GM18517 (cell line): ENCODE data around the gene ATIC.

ENCODE experiments used
- ATAC-seq: cut with Tn5 transposase; IDR thresholded peaks from one replicate; pipeline ENCODE4 v1.9.1; 2021; ENCODE audit warnings: mild to moderate bottlenecking, moderate library complexity; ENCODE audit not compliant: unreplicated experiment

Gene ATIC

DNA sequence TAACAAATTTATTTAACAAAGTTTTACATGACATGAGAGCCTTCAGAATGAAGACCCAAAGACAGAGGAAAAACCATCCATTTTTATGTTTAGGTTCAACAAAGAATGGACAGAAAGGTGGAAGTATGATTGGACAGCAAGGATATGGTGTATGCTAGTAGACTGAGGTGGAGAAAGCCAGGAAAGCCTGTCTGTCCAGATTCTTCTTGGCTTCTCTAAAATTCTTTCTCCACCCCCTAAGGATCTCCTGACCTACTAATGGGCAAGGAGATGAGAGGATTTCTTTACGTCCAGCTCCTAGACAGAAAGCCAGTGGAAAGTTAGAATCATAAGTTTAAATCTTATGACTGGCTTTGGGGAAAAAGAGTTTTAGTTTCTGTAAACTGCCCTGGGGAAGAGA lies 3.0 kb downstream of the ATIC start:
- ATAC-seq, result no peak

GRCh38 chr2:215315301-215315700 lies 3.4 kb downstream of the ATIC start:
- ATAC-seq, result no peak

DNA sequence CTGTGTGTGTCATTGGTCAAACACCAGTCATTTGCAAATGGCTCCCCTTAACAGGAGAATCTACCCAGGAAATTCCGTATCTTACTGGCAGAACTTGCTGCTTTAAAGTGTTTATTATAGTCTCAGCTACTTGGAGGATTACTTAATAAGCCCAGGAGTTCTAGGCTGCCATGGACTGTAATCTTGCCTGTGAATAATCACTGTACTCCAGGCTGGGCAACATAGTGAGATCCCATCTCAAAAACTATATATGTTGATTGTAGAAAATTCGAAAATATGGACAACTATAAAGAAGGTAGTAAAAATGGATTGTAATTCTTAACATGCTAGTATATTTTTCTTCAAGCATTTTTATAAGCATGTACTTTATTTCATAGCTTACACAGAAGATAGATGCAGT lies 4.5 kb downstream of the ATIC start:
- ATAC-seq, result no peak

- ATAC-seq, result no peak
Measured at GRCh38 chr2:215319500-215319899, 7.6 kb downstream of the ATIC start.

DNA sequence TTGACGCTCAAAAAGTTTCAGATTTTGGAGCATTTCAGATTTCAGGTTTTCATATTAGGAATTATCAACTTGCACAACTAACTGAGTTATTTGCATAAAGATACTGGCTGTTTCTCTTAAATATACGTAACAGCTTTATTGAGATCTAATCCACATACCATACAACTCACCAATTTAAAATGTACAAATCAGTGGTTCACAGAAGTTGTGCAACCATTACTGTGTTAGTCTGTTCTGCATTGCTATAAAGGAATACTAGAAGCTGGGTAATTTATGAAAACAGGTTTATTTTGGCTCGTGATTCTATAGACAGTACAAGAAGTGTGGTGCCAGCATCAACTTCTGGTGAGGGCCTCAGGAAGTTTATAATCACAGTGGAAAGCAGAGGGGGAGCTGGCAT lies 8.2 kb downstream of the ATIC start:
- no peak for ATAC-seq

- no peak for ATAC-seq
Measured at GRCh38 chr2:215320679-215321078, 8.8 kb downstream of the ATIC start.

GRCh38 chr2:215324811-215325210 lies 13.0 kb downstream of the ATIC start:
- ATAC-seq, result no peak

- ATAC-seq, result no peak
Measured at GRCh38 chr2:215328066-215328465, 16.2 kb downstream of the ATIC start.

GRCh38 chr2:215332872-215333595 lies 21.2 kb downstream of the ATIC start:
- ATAC-seq, result peak; percentile 59

DNA sequence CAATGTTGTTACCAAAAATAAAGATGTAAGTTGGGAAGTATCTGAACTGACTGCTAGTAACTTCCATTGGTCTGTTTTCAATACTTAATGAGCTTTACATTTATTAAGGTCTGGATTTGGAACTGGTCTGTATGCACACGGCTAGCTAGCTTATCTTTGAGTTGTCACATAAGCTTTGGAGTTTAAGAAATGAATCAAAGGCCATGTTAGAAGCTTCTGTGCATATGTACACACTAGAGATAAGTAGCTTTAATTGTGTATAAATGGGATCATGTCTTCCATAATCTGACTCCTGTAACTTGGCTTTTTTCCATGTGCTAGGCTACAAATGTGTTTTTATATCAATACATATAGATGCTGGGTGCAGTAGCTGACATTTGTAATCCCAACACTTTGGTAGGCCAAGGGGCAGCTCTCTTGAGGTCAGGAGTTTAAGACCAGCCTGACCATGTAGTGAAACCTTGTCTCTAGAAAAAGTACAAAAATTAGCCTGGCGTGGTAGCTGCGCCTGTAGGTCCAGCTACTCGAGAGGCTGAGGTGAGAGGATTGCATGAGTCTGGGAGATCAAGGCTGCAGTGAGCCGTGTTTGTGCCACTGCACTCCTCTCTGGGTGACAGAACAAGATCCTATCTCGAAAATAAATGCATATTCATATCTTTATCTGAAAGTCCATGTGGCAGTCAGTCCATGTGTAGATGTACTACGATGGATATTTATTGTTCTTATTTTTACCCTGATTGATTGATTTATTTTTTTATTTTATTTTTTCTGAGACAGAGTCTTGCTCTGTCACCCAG lies 27.2 kb downstream of the ATIC start:
- ATAC-seq, result no peak

DNA sequence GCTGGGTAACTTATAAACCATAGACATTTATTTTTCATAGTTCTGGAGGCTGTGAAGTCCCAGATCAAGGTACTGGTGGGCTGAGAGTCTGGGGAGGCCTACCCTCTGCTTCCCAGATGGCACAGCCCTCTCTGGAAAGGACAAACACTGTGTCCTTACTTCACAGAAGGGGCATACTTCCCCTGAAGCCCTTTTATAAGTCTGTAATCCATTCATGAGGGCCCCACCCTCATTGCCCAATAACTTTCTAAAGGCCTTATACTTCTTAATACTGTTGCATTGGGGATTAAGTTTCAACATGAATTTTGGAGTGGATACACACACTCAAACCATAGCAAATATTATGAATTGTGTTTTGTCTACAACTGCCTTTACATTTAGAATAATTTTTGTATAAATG lies 36.0 kb downstream of the ATIC start:
- ATAC-seq, result no peak

DNA sequence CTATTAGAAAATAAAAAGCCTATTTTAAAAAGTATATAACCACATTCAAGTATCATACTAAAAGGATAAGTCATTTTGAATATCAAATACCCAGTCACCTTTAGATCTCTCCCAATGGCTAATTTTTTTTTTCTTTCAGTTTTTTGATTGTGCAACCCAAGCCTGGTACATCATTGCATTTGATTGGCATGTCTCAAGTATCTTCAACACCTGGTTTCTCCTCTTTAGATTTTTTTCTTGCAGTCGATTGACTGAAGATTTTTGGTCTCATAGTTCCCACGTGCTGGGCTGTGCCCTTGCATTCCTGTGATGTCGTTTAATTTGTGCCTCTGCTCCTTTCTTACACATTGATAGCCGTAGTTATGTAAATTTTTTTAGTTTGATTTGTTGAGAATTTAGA lies 40.7 kb downstream of the ATIC start:
- ATAC-seq, result no peak

DNA sequence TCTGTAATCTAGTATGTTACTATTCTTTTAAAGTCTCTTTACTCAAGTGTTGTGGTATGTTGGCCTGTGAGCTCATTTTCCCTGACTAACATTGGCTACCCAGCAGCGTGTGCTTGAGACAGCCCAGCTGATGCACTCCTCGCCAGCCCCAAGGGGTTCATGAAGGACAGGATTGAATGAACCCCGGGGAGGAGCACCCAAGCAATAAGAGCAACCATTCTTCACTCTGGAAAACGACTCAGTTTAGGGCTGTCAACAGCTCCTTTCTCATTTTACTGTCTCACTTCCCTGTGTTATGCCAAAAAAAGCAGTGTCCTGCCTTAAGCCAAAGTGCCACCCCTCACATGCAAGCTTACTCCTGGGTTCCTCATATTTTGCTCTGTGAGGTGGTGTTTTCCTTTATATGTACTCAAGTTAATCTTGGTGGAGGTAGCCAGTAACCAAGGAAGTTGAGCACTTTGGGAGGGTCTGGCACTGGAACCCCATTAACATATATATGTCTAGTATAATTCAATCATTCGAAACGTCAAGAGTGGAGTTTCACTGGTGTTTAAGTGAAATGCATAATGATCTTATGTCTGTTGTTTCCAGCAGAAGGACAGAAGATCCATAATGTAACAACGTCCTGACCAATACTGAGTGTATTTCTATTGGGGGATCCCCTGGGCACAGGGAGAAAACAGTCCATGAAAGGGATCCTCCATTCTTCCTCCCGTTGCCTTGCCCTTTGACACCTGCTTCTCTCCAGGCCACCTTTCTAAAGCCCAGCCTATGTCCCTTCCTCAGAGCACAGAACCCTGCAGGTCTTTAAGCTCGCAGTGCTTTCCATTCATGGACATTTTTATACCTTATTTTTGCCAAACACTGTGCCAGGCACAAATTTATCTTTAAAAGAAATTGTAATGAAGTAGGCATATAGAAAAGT lies 43.2 kb downstream of the ATIC start:
- ATAC-seq, result no peak

DNA sequence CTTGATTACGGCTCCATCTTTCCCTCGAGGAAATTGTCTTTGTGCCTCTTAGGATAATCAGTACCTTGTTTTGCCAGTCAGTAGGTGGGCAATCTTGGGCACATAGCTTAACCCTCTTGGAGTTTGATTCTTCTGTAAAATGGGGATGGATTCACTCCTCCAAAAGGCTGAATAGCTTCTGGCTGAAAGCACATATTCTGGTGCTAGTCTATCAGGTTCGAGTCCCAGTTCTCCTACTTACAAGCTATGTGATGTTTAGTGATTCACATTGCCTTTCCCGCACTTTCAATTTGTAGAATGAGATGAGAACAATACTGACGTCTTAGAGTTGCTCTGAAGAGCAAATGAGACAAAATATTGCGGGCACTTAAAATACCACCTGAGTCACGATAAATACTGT lies 43.9 kb downstream of the ATIC start:
- no peak for ATAC-seq

GRCh38 chr2:215356334-215356947 lies 44.6 kb downstream of the ATIC start:
- ATAC-seq, result no peak

GRCh38 chr2:215356948-215357461 lies 45.1 kb downstream of the ATIC start:
- no peak for ATAC-seq

DNA sequence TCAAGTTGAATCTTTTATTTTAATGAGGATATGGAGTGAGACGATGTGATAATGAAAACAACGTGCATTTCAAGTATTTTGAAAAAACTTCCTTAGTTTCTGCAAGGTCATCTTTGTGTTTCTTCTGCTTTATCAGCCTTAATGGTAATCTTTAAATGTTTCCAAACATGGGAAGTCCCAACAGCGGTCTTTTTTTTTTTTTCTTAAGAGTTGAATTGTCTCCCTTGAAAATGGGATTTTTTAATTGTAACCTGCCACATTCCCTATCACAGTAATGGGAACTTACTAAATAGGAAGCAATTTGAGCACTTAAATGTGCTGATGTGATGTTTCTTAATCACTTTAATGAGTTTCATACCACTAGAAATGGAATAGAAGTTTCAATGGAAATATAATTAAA lies 45.8 kb downstream of the ATIC start:
- ATAC-seq, result no peak

GRCh38 chr2:215358312-215358845 lies 46.5 kb downstream of the ATIC start:
- ATAC-seq, result no peak

DNA sequence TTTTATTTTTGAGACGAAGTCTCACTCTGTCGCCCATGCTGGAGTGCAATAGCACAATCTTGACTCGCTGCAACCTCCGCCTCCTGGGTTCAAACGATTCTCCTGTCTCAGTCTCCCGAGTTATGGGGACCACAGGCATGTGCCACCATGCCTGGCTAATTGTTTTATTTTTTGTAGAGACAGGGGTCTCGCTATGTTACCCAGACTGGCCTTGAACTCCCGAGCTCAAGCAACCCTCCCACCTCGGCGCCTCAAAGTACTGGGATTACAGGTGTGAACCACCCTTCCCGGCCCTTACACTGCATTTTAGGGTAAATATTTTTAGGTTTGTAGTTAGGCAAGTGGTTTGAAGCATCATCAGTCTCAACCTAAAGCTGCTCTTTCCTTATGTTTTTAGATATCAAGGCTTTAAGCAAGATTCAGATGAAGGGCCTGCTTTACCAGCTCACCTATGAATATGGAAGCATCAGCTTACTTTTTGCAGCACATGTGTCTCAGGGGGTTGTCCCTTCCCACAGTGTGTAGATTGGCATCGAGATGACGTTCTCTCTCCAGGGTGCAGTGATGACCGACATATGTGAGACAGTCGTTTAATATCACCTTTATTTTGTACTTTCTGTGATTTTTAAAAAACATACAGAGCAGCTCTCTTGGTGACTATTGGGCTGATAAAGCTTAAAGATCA lies 47.2 kb downstream of the ATIC start:
- ATAC-seq, result no peak

DNA sequence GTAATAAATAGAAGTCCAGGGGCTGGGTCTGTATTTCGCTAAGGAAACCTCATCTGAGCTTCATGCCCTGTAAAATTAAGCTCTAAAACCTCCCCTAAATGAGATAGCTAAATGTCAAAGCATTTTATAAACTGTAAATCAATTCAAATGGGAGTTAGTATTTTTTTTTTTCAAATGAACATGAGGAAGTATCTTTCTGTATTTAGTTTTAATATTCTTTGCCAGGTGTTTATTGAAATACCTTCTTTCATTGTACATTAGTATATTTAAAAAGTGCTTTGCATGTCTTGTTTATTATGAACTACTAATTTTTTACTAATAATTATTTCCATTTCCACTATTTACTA lies 47.7 kb downstream of the ATIC start:
- no peak for ATAC-seq
